Lower lobe of right lung (tissue), 2 donors: ENCODE data around the gene RAD18. TPM values are rescaled to one million over a fixed set of nuclear protein-coding genes. Genes with fewer than 3 reads are reported as not detected.

Experiments
- ATAC-seq, 2 donors: fragments of 200-7000 bp; cut with Tn5 transposase; one replicate each; pipeline ENCODE4 v1.9.1; 2020 to 2022; ENCODE audit warnings: mild to moderate bottlenecking in 2 of 2, moderate library complexity in 2 of 2
- DNase-seq: peaks from one replicate; pipeline ENCODE4 v3.0.0-alpha.2; 2020
- H3K27ac ChIP-seq: fragments of 200-600 bp; one replicate; pipeline ENCODE4 v1.8.0; 2022
- H3K27me3 ChIP-seq: fragments of 200-600 bp; one replicate; pipeline ENCODE4 v1.8.0; 2022; ENCODE audit warnings: low read depth
- H3K36me3 ChIP-seq: fragments of 200-600 bp; one replicate; pipeline ENCODE4 v1.8.0; 2022; ENCODE audit warnings: mild to moderate bottlenecking
- H3K4me1 ChIP-seq: fragments of 200-600 bp; one replicate; pipeline ENCODE4 v1.8.0; 2022
- H3K4me3 ChIP-seq: fragments of 200-600 bp; one replicate; pipeline ENCODE4 v1.8.0; 2022; ENCODE audit warnings: mild to moderate bottlenecking
- H3K9me3 ChIP-seq: fragments of 200-600 bp; one replicate; pipeline ENCODE4 v1.8.0; 2022
- intact Hi-C: fragments of 100-400 bp; cut with DNase I; formaldehyde crosslinking; loops from one replicate; pipeline ENCODE4 v1.11.0; 2022
- total RNA-seq: library from RNA; stranded (reverse); fragmentation: NEBNext Ultra II Directional; extraction: Animal tissue kit (Norgen Biotek cat#: 25700); gene quantifications from one replicate; pipeline ENCODE4 v1.2.1, GENCODE V29; 2021
- TF ChIP-seq, protein P1 (sequence below): fragments of 200-600 bp; IDR thresholded peaks from one replicate; pipeline ENCODE4 v1.8.0; 2022; ENCODE audit warnings: antibody characterized with exemption, mild to moderate bottlenecking
- donor health status: DM: no; HTN: yes; CAD: no; lungs with severe emphysema.

RAD18 gene
- total RNA-seq, 1 donor from 2014 or later: 12.6 TPM

DNA sequence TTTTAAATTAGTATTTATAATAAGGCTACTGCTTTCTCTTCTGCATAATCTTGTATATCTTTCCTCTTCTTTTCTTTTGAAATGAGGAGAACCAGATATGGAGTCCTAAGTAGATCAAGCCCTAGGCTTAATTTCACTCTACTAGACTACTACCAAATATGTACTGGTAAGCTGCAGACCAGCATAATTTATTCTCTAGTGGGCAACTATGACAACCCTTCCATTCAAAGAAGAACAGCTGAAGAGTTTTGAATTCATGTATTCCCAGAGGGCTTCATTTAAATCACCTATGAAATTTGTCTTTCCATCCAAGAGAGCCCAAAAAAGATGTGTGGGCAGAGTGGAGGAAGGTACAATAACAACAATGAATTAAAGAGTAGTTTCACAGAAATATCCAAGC is 10.0 kb downstream of the RAD18 start:
- intact Hi-C loops: no loop called here
- no peaks in the 10 kb centered on the region for H3K36me3 ChIP-seq
- TF ChIP-seq, protein P1, sequence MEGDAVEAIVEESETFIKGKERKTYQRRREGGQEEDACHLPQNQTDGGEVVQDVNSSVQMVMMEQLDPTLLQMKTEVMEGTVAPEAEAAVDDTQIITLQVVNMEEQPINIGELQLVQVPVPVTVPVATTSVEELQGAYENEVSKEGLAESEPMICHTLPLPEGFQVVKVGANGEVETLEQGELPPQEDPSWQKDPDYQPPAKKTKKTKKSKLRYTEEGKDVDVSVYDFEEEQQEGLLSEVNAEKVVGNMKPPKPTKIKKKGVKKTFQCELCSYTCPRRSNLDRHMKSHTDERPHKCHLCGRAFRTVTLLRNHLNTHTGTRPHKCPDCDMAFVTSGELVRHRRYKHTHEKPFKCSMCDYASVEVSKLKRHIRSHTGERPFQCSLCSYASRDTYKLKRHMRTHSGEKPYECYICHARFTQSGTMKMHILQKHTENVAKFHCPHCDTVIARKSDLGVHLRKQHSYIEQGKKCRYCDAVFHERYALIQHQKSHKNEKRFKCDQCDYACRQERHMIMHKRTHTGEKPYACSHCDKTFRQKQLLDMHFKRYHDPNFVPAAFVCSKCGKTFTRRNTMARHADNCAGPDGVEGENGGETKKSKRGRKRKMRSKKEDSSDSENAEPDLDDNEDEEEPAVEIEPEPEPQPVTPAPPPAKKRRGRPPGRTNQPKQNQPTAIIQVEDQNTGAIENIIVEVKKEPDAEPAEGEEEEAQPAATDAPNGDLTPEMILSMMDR: no peak
- ATAC-seq: no peak
- H3K4me1 ChIP-seq: no peaks in the 10 kb centered on the region
- no peak for DNase-seq
- no peaks in the 10 kb centered on the region for H3K9me3 ChIP-seq
- no peak overlapping the region for H3K27ac ChIP-seq
- no peaks in the 10 kb centered on the region for H3K27me3 ChIP-seq
- H3K4me3 ChIP-seq: no peak overlapping the region

DNA sequence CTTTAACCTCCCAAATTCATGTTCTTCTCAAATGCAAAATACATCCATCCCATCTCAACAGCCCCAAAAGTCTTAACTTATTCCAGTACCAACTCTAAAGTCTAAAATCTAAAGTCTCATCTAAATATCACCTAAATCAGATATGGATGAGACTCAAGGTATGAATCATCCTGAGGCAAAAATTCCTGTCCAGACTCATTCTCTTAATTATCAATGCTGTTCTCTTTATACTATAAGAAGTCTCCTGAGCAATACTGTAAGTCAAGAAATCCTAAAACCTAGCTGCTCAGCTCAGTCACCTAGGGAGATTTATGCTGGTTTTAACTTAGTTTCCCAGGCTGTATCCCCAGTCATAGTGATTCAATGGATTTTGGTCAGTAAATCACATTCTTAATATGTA is 11.1 kb downstream of the RAD18 start:
- TF ChIP-seq, protein P1: no peak
- Histone ChIP-seq H3K27me3 (no peaks in the 10 kb centered on the region), H3K4me3 (no peak overlapping the region), H3K27ac (no peak overlapping the region), H3K9me3 (no peaks in the 10 kb centered on the region), H3K4me1 (no peaks in the 10 kb centered on the region), H3K36me3 (no peaks in the 10 kb centered on the region)
- DNase-seq (no peak), ATAC-seq (no peak)
- intact Hi-C loops: no loop called here

DNA sequence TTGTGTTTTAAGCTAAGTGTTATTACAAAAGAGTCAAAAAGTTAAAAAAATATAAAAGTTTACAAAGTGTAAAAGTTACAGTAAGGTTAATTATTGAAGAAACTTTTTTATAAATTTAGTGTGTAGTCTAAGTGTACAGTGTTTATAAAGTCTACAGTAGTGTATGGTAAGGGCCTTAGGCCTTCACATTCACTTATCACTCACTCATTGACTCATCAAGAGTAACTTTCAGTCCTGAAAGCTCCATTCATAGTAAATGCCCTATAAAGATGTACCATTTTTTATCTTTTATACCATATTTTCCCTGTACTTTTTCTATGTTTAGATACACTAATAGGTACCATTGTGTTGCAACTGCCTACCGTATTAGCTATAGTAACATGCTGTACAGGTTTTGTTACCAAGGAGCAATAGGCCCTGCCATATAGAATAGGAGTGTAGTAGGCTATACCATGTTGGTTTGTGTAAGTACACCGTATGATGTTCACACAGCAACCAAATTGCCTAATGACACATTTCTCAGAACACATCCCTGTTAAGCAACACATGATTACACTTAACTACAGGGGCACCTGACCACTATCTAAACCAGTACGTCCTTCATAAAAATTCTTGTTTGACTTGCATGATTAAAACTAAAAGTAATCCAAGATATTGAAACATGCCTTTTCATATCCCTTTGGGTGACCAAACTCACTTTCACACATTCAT is 17.2 kb downstream of the RAD18 start:
- ATAC-seq (peak in 1 of 2 donors; percentile 17), DNase-seq (no peak)
- TF ChIP-seq, protein P1: no peak

DNA sequence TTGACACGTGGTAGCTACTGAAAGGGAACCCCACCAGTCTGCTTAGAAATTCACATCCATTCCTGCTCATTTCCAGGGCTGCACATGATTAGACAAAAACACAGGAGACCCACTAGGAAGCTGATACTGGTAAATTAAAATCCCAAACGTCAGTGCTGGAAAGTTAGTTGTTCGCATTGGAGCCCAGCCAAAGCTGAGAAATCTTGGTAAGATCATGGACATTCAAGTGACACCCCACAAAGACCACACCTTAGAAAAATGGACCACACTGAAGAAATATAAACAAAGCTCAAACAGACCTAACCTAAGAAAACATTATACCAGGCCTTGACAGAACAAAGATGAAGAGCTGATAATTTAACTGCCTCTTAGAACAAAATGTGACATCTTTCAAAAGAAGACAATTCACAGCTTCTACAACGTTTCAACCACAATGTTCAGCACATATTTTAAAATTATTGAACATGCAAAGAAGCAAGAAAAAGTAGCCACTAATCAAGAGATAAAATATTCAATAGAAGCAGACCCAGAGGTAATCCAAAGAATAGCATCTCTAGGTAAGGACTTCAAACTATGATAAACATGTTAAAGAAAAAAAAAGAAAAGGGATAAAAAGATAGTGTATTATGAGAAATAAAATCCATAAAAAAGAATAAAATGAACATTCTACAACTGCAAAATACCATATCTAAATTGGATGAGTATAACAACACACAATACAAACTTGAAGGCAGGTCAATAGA is 20.4 kb downstream of the RAD18 start:
- DNase-seq: no peak
- Histone ChIP-seq H3K36me3 (peaks cover 42% of the 10 kb centered on the region), H3K4me1 (no peaks in the 10 kb centered on the region), H3K27ac (no peak overlapping the region), H3K27me3 (no peaks in the 10 kb centered on the region), H3K9me3 (no peaks in the 10 kb centered on the region), H3K4me3 (no peak overlapping the region)
- no peak for ATAC-seq
- intact Hi-C loops: no loop called here
- TF ChIP-seq, protein P1: no peak

More for the DNA sequence above, 17.2 kb downstream of the RAD18 start:
- Histone ChIP-seq H3K27ac (no peak overlapping the region), H3K4me3 (no peak overlapping the region), H3K4me1 (no peaks in the 10 kb centered on the region), H3K9me3 (no peaks in the 10 kb centered on the region), H3K27me3 (no peaks in the 10 kb centered on the region), H3K36me3 (peaks cover 17% of the 10 kb centered on the region)
- intact Hi-C loops: no loop called here

DNA sequence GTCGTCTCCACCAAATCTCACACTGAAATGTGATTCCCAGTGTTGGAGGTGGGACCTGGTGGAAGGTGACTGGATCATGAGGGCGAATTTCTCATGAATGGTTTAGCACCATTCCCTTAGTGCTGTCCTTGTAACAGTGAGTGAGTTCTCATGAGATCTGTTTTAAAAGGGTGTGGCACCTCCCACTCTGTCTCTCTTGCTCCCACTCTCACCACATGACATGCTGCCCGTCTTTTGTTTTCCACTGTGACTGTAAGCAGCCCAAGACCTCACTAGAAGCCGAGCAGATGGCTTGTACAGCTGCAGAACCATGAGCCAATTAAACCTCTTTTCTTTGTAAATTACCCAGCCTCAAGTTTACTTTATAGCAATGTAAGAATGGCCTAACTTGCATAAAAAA is 21.2 kb downstream of the RAD18 start:
- DNase-seq: no peak
- H3K4me3 ChIP-seq: no peak overlapping the region
- intact Hi-C loops: no loop called here
- no peaks in the 10 kb centered on the region for H3K4me1 ChIP-seq
- no peak overlapping the region for H3K27ac ChIP-seq
- TF ChIP-seq, protein P1: no peak
- ATAC-seq: no peak
- H3K9me3 ChIP-seq: no peaks in the 10 kb centered on the region
- no peaks in the 10 kb centered on the region for H3K27me3 ChIP-seq
- H3K36me3 ChIP-seq: peaks cover 43% of the 10 kb centered on the region
